AG04450 (cell line): ENCODE results near the gene CLEC2A. TPM values are rescaled to one million over a fixed set of nuclear protein-coding genes. Genes with fewer than 3 reads are reported as not detected.
A peak's percentile ranks its signal among the peaks of the same experiment; 100 is the strongest.

Experiments
- CTCF ChIA-PET: fragments of 300-600, 350-600 bp; formaldehyde crosslinking; extraction: SDS; loops from one replicate; lab custom pipeline; 2022; ENCODE audit warnings: antibody characterized with exemption, inconsistent platforms; lab: Charles Lee
- POLR2A ChIA-PET: fragments of 350-600 bp; formaldehyde crosslinking; extraction: SDS; loops from one replicate; lab custom pipeline; 2021; ENCODE audit warnings: antibody characterized with exemption, inconsistent platforms; lab: Yijun Ruan, JAX
- DNase-seq: peaks from one replicate; pipeline ENCODE4 v3.0.0-alpha.2; 2011; ENCODE audit warnings: low read depth, low spot score
- H3K27ac ChIP-seq: one replicate; pipeline ENCODE4 v1.5.1; 2012; ENCODE audit warnings: low read depth, low read length, control low read depth
- H3K27me3 ChIP-seq: one replicate; pipeline ENCODE4 v1.6.0; 2012; ENCODE audit warnings: low read length; ENCODE audit not compliant: control insufficient read depth, insufficient read depth
- H3K4me3 ChIP-seq: 2 replicates; pipeline ENCODE4 v1.5.1; 2011; ENCODE audit warnings: mild to moderate bottlenecking, low read depth, low read length, control low read depth
- H3K9me3 ChIP-seq: 2 replicates; pipeline ENCODE4 v1.5.1; 2012; ENCODE audit warnings: low read length; ENCODE audit not compliant: control insufficient read depth, insufficient read depth
- CTCF ChIP-seq: IDR thresholded peaks from 2 replicates; pipeline ENCODE4 v1.5.1; 2011; ENCODE audit warnings: low read depth, low read length, control low read depth, inconsistent platforms
- polyA plus RNA-seq: library from polyadenylated mRNA; depleted of rRNA; stranded (reverse); fragments of >200 nt; gene quantifications from 2 replicates; pipeline ENCODE4 v1.2.3, GENCODE V29; 2011

Gene CLEC2A
- polyA plus RNA-seq, 1 experiment: not detected

GRCh38 chr12:9869307-9870161, 62.6 kb downstream of the CLEC2A start, which contains the start of gene CLEC2B:
TSS of gene CLEC2B (minus strand) at chr12:9869354.
- TF ChIP-seq CTCF: no peak
- Histone ChIP-seq H3K27me3 (no peaks in the 10 kb centered on the region), H3K27ac (peak within 1 kb of the TSS; percentile 54), H3K9me3 (no peaks in the 10 kb centered on the region), H3K4me3 (peak within 1 kb of the TSS; percentile 54)
- ChIA-PET CTCF (interaction anchor here (1.9 kb wide), 1 partner anchor 119 kb away, joined by 11 read pairs; no protein-coding TSS in a partner anchor), POLR2A (interaction anchor here (0.5 kb wide), 1 partner anchor 163 kb away, joined by 5 read pairs; no protein-coding TSS in a partner anchor)
- peak; percentile 56 for DNase-seq

GRCh38 chr12:9868951-9869306, 63.2 kb downstream of the CLEC2A start:
- H3K4me3 ChIP-seq: peak overlapping the region; percentile 39
- TF ChIP-seq CTCF: no peak
- CTCF ChIA-PET: interaction anchor here (1.9 kb wide), 1 partner anchor 118 kb away, joined by 11 read pairs; no protein-coding TSS in a partner anchor
- no peaks in the 10 kb centered on the region for H3K9me3 ChIP-seq
- POLR2A ChIA-PET: no interaction called here
- no peaks in the 10 kb centered on the region for H3K27me3 ChIP-seq
- no peak overlapping the region for H3K27ac ChIP-seq
- no peak for DNase-seq

GRCh38 chr12:9868311-9868801, 63.8 kb downstream of the CLEC2A start:
- no peaks in the 10 kb centered on the region for H3K9me3 ChIP-seq
- no peak for TF ChIP-seq CTCF
- POLR2A ChIA-PET: no interaction called here
- CTCF ChIA-PET: interaction anchor here (0.6 to 1.9 kb wide), 4 partner anchors 117 to 1823 kb away, joined by 3 to 11 read pairs (median 4); no protein-coding TSS in a partner anchor
- no peaks in the 10 kb centered on the region for H3K27me3 ChIP-seq
- no peak overlapping the region for H3K4me3 ChIP-seq
- DNase-seq: no peak
- no peak overlapping the region for H3K27ac ChIP-seq

- no peak overlapping the region for H3K27ac ChIP-seq
- POLR2A ChIA-PET: no interaction called here
- no peak overlapping the region for H3K4me3 ChIP-seq
- no peak for TF ChIP-seq CTCF
- CTCF ChIA-PET: interaction anchor here (0.9 to 1.5 kb wide), 3 partner anchors 117 to 368 kb away, joined by 3 to 5 read pairs (median 3); no protein-coding TSS in a partner anchor
- no peaks in the 10 kb centered on the region for H3K9me3 ChIP-seq
- H3K27me3 ChIP-seq: no peaks in the 10 kb centered on the region
- no peak for DNase-seq
These were observed 64.6 kb downstream of the CLEC2A start for GRCh38 chr12:9867531-9867930.

GRCh38 chr12:9866860-9867269, 65.3 kb downstream of the CLEC2A start:
- no peak overlapping the region for H3K27ac ChIP-seq
- no peak for TF ChIP-seq CTCF
- H3K27me3 ChIP-seq: no peaks in the 10 kb centered on the region
- no peak for DNase-seq
- POLR2A ChIA-PET: no interaction called here
- CTCF ChIA-PET: interaction anchor here (0.5 to 1.5 kb wide), 3 partner anchors 12 to 116 kb away, joined by 3 to 5 read pairs (median 5); no protein-coding TSS in a partner anchor
- no peak overlapping the region for H3K4me3 ChIP-seq
- no peaks in the 10 kb centered on the region for H3K9me3 ChIP-seq
